Erythroblast (primary cell): Measurements from ENCODE around the gene OR6C74.

ENCODE experiments used
- GATA1 ChIP-seq: IDR thresholded peaks from 2 replicates; pipeline ENCODE4 v1.6.1; 2011; ENCODE audit warnings: low read depth, mild to moderate bottlenecking, control low read depth, low read length, moderate library complexity
- POLR2A ChIP-seq: IDR thresholded peaks from 2 replicates; pipeline ENCODE4 v1.6.1; 2011; ENCODE audit warnings: mild to moderate bottlenecking, low read length

- TF ChIP-seq POLR2A: no peak
- no peak for TF ChIP-seq GATA1
These were observed 16.8 kb upstream of the OR6C74 start for GRCh38 chr12:55227643-55228042.
